Gastrocnemius medialis (tissue), 4 donors: ENCODE measurements around the gene CTCFL.

Source experiments
- POLR2A ChIP-seq, 2 donors: fragments of 450-650 bp; IDR thresholded peaks; one replicate each; pipeline ENCODE4 v1.6.1; 2017; ENCODE audit warnings: antibody characterized with exemption in 2 of 2, mild to moderate bottlenecking in 2 of 2, moderate library complexity in 2 of 2
- TF ChIP-seq, protein P1 (sequence below), 5 experiments: fragments of 450-650 bp in 3 of 5; fragments of 200-600 bp in 2 of 5; sonication (generic) in 2 of 5; IDR thresholded peaks in 4 of 5; conservative IDR thresholded peaks in 1 of 5; 1 replicate in 4 of 5; 2 replicates in 1 of 5; pipeline ENCODE4 v1.5.1; 2016 to 2019; ENCODE audit warnings: antibody characterized with exemption in 5 of 5, mild to moderate bottlenecking in 3 of 5, moderate library complexity in 3 of 5

DNA sequence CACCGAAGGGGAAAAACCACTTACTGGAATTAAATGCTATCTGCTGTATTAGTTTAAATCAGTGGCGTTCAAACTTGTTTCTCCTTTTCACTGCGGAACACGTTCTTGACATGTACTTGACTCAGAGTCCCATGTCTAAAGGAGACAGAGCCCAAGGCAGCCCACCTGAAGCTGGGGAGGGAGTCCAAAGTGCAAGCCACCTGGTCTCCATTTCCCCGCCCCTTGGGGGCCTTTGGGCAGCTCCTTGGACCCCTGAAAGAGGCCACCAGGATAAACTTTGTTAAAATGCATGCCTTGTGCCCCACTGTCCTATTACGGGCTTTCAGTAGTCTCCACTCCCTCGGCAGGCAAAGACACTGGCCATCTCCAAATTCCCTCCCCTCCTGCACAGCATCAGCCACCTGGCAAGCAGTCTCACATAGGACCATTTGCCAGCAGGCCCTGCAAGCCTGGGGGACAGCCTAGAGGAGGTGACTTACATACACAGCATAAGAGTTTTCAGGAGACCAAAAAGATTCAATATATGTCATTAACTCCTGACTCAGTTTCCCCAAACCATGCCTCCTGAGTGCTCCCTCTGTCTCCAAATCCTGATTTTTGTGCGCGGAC, 42.6 kb upstream of the CTCFL start:
- TF ChIP-seq, protein P1, sequence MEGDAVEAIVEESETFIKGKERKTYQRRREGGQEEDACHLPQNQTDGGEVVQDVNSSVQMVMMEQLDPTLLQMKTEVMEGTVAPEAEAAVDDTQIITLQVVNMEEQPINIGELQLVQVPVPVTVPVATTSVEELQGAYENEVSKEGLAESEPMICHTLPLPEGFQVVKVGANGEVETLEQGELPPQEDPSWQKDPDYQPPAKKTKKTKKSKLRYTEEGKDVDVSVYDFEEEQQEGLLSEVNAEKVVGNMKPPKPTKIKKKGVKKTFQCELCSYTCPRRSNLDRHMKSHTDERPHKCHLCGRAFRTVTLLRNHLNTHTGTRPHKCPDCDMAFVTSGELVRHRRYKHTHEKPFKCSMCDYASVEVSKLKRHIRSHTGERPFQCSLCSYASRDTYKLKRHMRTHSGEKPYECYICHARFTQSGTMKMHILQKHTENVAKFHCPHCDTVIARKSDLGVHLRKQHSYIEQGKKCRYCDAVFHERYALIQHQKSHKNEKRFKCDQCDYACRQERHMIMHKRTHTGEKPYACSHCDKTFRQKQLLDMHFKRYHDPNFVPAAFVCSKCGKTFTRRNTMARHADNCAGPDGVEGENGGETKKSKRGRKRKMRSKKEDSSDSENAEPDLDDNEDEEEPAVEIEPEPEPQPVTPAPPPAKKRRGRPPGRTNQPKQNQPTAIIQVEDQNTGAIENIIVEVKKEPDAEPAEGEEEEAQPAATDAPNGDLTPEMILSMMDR (IDR thresholded peaks at IDR 0.05 in 4 of 5, conservative IDR thresholded peaks at IDR 0.05 in 1 of 5), result no peak
- TF ChIP-seq POLR2A (IDR thresholded peaks at IDR 0.05), result no peak
